Fibroblast of lung (primary cell): ENCODE measurements around the gene TBC1D8. TPM values are rescaled to one million over a fixed set of nuclear protein-coding genes. Genes with fewer than 3 reads are reported as not detected.

Source experiments
- DNase-seq, 2 donors: peaks; one replicate each; pipeline versions ENCODE4 v3.0.0 to v3.0.0-alpha.2; 2010; ENCODE audit warnings: low read depth in 2 of 2
- H2AFZ ChIP-seq: 2 replicates; pipeline ENCODE4 v1.5.1; 2012; ENCODE audit warnings: low read length, control low read depth, inconsistent platforms
- H3K27ac ChIP-seq: 2 replicates; pipeline ENCODE4 v1.5.1; 2011; ENCODE audit warnings: low read length, control low read depth; ENCODE audit not compliant: insufficient read depth
- H3K27me3 ChIP-seq: 2 replicates; pipeline ENCODE4 v1.5.1; 2011; ENCODE audit warnings: mild to moderate bottlenecking, low read length; ENCODE audit not compliant: control insufficient read depth, insufficient read depth
- H3K36me3 ChIP-seq: 2 replicates; pipeline ENCODE4 v1.5.1; 2011; ENCODE audit warnings: low read length; ENCODE audit not compliant: control insufficient read depth, insufficient read depth
- H3K4me1 ChIP-seq: 2 replicates; pipeline ENCODE4 v1.5.1; 2011; ENCODE audit warnings: low read length; ENCODE audit not compliant: control insufficient read depth, insufficient read depth; ENCODE audit errors: extremely low read depth
- H3K4me2 ChIP-seq: 2 replicates; pipeline ENCODE4 v1.5.1; 2011; ENCODE audit warnings: low read length, control low read depth; ENCODE audit not compliant: insufficient read depth; ENCODE audit errors: extremely low read depth
- H3K4me3 ChIP-seq, 4 experiments: fragments of 200-600 bp in 1 of 4; sonication (generic) in 1 of 4; replicated peaks in 1 of 4; 2 replicates each; pipeline ENCODE4 v1.5.1; 2011 to 2016; ENCODE audit warnings: low read length in 4 of 4, low read depth in 3 of 4, mild to moderate bottlenecking in 3 of 4, control low read depth in 2 of 4, inconsistent platforms in 1 of 4, mixed read lengths in 1 of 4; ENCODE audit not compliant: insufficient read depth in 1 of 4; ENCODE audit errors: control extremely low read depth in 1 of 4
- H3K79me2 ChIP-seq: 2 replicates; pipeline ENCODE4 v1.5.1; 2012; ENCODE audit warnings: mild to moderate bottlenecking, low read length, inconsistent platforms; ENCODE audit not compliant: control insufficient read depth, insufficient read depth
- H3K9ac ChIP-seq: 2 replicates; pipeline ENCODE4 v1.5.1; 2011; ENCODE audit warnings: mild to moderate bottlenecking, low read length, control low read depth; ENCODE audit not compliant: insufficient read depth
- H3K9me3 ChIP-seq: 2 replicates; pipeline ENCODE4 v1.5.1; 2012; ENCODE audit warnings: low read depth, low read length; ENCODE audit not compliant: control insufficient read depth, insufficient read depth
- H4K20me1 ChIP-seq: 2 replicates; pipeline ENCODE4 v1.5.1; 2011; ENCODE audit warnings: low read length; ENCODE audit not compliant: control insufficient read depth, insufficient read depth; ENCODE audit errors: extremely low read depth
- CTCF ChIP-seq, 2 donors: IDR thresholded peaks in 1 of 2; conservative IDR thresholded peaks in 1 of 2; 1 replicate in 1 of 2; 2 replicates in 1 of 2; pipeline ENCODE4 v1.5.1; 2011 to 2012; ENCODE audit warnings: low read length in 2 of 2, control low read depth in 1 of 2, inconsistent platforms in 1 of 2, low read depth in 1 of 2, mild to moderate bottlenecking in 1 of 2
- EZH2 ChIP-seq: IDR thresholded peaks from 2 replicates; pipeline ENCODE4 v1.5.1; 2012; ENCODE audit warnings: low read length, control low read depth, mild to moderate bottlenecking; ENCODE audit errors: missing control alignments
- polyA plus RNA-seq, 2 donors: library from polyadenylated mRNA; depleted of rRNA in 1 of 2; stranded (reverse) in 1 of 2; unstranded in 1 of 2; fragments of >200 nt; gene quantifications; 2 replicates each; pipeline ENCODE4 v1.2.1, GENCODE V29; 2011 to 2012; ENCODE audit warnings: missing spikeins in 1 of 2
- total RNA-seq: library from RNA; depleted of rRNA; stranded (reverse); fragments of >200 nt; gene quantifications from 2 replicates; pipeline ENCODE4 v1.2.1, GENCODE V29; 2014

TBC1D8 gene
- total and polyA plus RNA-seq, 2 donors (not counting 1 experiment from before 2014, with no cell fraction given), result 3.8 to 5.4 TPM

- no peaks in the 10 kb centered on the region for H3K9me3 ChIP-seq
- H3K79me2 ChIP-seq, result no peaks in the 10 kb centered on the region
- no peaks in the 10 kb centered on the region for H3K27me3 ChIP-seq
- H3K4me3 ChIP-seq, result no peak overlapping the region
- H4K20me1 ChIP-seq, result no peaks in the 10 kb centered on the region
- no peak overlapping the region for H3K4me2 ChIP-seq
- no peak overlapping the region for H2AFZ ChIP-seq
- TF ChIP-seq CTCF (conservative IDR thresholded peaks at IDR 0.05 in 1 of 2, IDR thresholded peaks at IDR 0.05 in 1 of 2; ENCODE audit: low read depth in 1 of 2, low read length in 2 of 2), result no peak
- TF ChIP-seq EZH2, result no peak
- H3K27ac ChIP-seq, result peak overlapping the region; percentile 43
- peaks cover 6% of the 10 kb centered on the region for H3K4me1 ChIP-seq
- H3K36me3 ChIP-seq, result no peaks in the 10 kb centered on the region
- DNase-seq, result no peak
- no peak overlapping the region for H3K9ac ChIP-seq
Measured at GRCh38 chr2:101112772-101113157, 38.4 kb downstream of the TBC1D8 start.

- H4K20me1 ChIP-seq, result no peaks in the 10 kb centered on the region
- no peak overlapping the region for H3K4me2 ChIP-seq
- H3K27ac ChIP-seq, result no peak overlapping the region
- H3K4me3 ChIP-seq, result no peak overlapping the region
- H3K36me3 ChIP-seq, result no peaks in the 10 kb centered on the region
- DNase-seq, result peak; percentile 16 to 93
- no peak overlapping the region for H3K9ac ChIP-seq
- H3K79me2 ChIP-seq, result no peaks in the 10 kb centered on the region
- H3K4me1 ChIP-seq, result peaks cover 6% of the 10 kb centered on the region
- H2AFZ ChIP-seq, result no peak overlapping the region
- H3K9me3 ChIP-seq, result no peaks in the 10 kb centered on the region
- no peaks in the 10 kb centered on the region for H3K27me3 ChIP-seq
- TF ChIP-seq EZH2 (no peak), CTCF (conservative IDR thresholded peaks at IDR 0.05 in 1 of 2, IDR thresholded peaks at IDR 0.05 in 1 of 2; ENCODE audit: low read depth in 1 of 2, low read length in 2 of 2) (no peak)
Measured at GRCh38 chr2:101111917-101112771, 39.0 kb downstream of the TBC1D8 start.

DNA sequence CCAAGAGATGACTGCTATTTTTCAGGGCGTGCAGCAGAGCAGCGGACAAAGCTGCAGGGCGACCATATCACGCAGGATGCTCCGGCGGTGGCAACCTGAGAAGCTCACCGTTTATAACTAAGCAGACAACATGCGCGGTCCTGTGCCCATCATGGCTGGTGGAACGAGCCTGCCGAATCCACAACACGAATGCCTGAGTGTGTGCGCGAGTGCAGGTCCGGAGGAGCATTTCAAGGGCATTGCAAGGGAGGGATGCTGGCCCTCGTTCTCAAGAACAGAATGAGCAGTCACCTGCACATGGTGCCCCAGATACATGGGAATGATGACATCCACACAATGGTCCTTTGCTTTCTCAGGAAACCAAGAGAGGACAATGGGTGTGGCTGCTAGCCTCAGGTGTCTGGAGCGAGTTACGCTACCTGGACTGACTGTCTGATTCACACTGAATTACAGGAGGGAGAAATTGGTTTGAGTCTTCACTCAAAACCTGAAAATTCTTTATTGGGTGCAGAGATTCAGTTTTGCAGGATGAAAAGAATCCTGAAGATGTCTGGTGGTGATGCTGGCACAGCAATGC is 39.8 kb downstream of the TBC1D8 start:
- Histone ChIP-seq H3K79me2 (no peaks in the 10 kb centered on the region), H2AFZ (no peak overlapping the region), H4K20me1 (no peaks in the 10 kb centered on the region), H3K4me3 (no peak overlapping the region), H3K27me3 (no peaks in the 10 kb centered on the region), H3K4me2 (no peak overlapping the region), H3K36me3 (no peaks in the 10 kb centered on the region), H3K4me1 (peaks cover 9% of the 10 kb centered on the region), H3K9me3 (no peaks in the 10 kb centered on the region), H3K9ac (no peak overlapping the region), H3K27ac (no peak overlapping the region)
- DNase-seq, result no peak
- TF ChIP-seq EZH2 (no peak), CTCF (conservative IDR thresholded peaks at IDR 0.05 in 1 of 2, IDR thresholded peaks at IDR 0.05 in 1 of 2; ENCODE audit: low read depth in 1 of 2, low read length in 2 of 2) (no peak)
